Heart right ventricle (tissue), 16 donors: Measurements from ENCODE around the gene PODXL2. TPM values are rescaled to one million over a fixed set of nuclear protein-coding genes. Genes with fewer than 3 reads are reported as not detected.

ENCODE experiments used
- ATAC-seq, 8 donors: fragments of 200-7000 bp; cut with Tn5 transposase; one replicate each; pipeline ENCODE4 v1.9.1; 2020; ENCODE audit warnings: mild to moderate bottlenecking in 8 of 8, moderate library complexity in 8 of 8, moderate number of reproducible peaks in 1 of 8
- DNase-seq, 2 donors: peaks; one replicate each; pipeline ENCODE4 v3.0.0-alpha.2; 2020
- H3K27ac ChIP-seq, 10 donors: fragments of 200-600 bp; sonication (generic) in 2 of 10; one replicate each; pipeline versions ENCODE4 v1.5.0 to v1.8.0; 2020 to 2022; ENCODE audit warnings: mild to moderate bottlenecking in 3 of 10
- H3K27me3 ChIP-seq, 7 donors: fragments of 200-600 bp; one replicate each; pipeline ENCODE4 v1.8.0; 2021 to 2022; ENCODE audit warnings: mild to moderate bottlenecking in 2 of 7
- H3K36me3 ChIP-seq, 9 donors: fragments of 200-600 bp; sonication (generic) in 1 of 9; one replicate each; pipeline versions ENCODE4 v1.5.0 to v1.8.0; 2020 to 2022; ENCODE audit warnings: mild to moderate bottlenecking in 2 of 9
- H3K4me1 ChIP-seq, 9 donors: fragments of 200-600 bp; sonication (generic) in 1 of 9; one replicate each; pipeline versions ENCODE4 v1.5.0 to v1.8.0; 2020 to 2022; ENCODE audit warnings: mild to moderate bottlenecking in 4 of 9
- H3K4me3 ChIP-seq, 10 donors: fragments of 200-600 bp; sonication (generic) in 2 of 10; one replicate each; pipeline versions ENCODE4 v1.5.0 to v1.8.0; 2020 to 2022; ENCODE audit warnings: mild to moderate bottlenecking in 7 of 10, moderate library complexity in 2 of 10
- H3K9me3 ChIP-seq, 11 donors: fragments of 200-600 bp in 10 of 11; sonication (generic) in 2 of 11; one replicate each; pipeline versions ENCODE4 v1.5.0 to v1.8.0; 2013 to 2022; ENCODE audit warnings: mild to moderate bottlenecking in 2 of 11, control low read depth in 1 of 11, moderate library complexity in 1 of 11
- CTCF ChIP-seq, 9 donors: fragments of 200-600 bp; sonication (generic) in 2 of 9; IDR thresholded peaks; one replicate each; pipeline versions ENCODE4 v1.5.0 to v1.8.0; 2021 to 2022; ENCODE audit warnings: antibody characterized with exemption in 9 of 9, mild to moderate bottlenecking in 5 of 9, moderate library complexity in 1 of 9
- WGBS, 2 donors: extraction: QIAGEN DNeasy Blood & Tissue Kit; methylation state at CpG; one replicate each; pipeline ENCODE4 v1.1.7; 2013; ENCODE audit warnings: inconsistent platforms in 1 of 2; 5-methylcytosine and 5-hydroxymethylcytosine counted together
- intact Hi-C, 10 donors: fragments of 100-400 bp; cut with DNase I; formaldehyde crosslinking; loops; one replicate each; pipeline versions ENCODE4 v1.11.1 to v1.14.2; 2022
- polyA plus RNA-seq, 2 donors: library from polyadenylated mRNA; stranded (reverse); fragments of 200-250 nt; gene quantifications; one replicate each; pipeline ENCODE4 v1.2.3, GENCODE V29; 2013
- total RNA-seq, 10 donors: library from RNA; stranded (reverse); fragmentation: NEBNext Ultra II Directional in 3 of 10; extraction: Animal tissue kit (Norgen Biotek cat#: 25700) in 3 of 10; gene quantifications; one replicate each; pipeline versions ENCODE4 v1.2.1 to v1.2.4, GENCODE V29; 2021 to 2023
- donor health status: Arrhythmogenic right ventricular cardiomyopathy.
- donor health status: ischemic (EF 13 %, LVEDD 7.1; RV severe dilation, severe dysfunction).
- donor health status: healthy with polysubstance abuse.
- donor health status: DM: no; HTN: yes; CAD: no.
- donor health status: DM: no; HTN: no; CAD: no.
- donor health status: ischemic (EF 25% LVEDD 6.9; RV normal size, moderate dysfunction).
- donor health status: ischemic (EF 25% LVEDD 5.7; RV mildly dilated, moderate dysfunction).
- donor health status: healthy.
- donor health status: DM: yes; HTN: yes; CAD: no.
- donor health status: Ischemic cardiomyopathy.
- donor health status: ischemic (EF 35%, LVEDD 5.7; RV mildly dilated, moderate dysfunction).
- donor health status: nonischemic (EF 11% LVEDD 7.7; RV severe dilation, severe dysfunction).
- donor health status: DM: yes; HTN: yes; CAD: no.
- donor health status: PGD.
- donor health status: ischemic (EF 29% LVEDD 5.4; RV normal size, mild dysfunction).
- donor health status: nonischemic (EF 23%, LVEDD 6.1; RV moderate dilation, normal function).

Gene PODXL2
- total and polyA plus RNA-seq, 12 donors, result 0.42 to 4.0 (median 1.5) TPM

- intact Hi-C loops, result loop anchor here in 1 of 10 donors (5.0 kb wide), 1 partner anchor 156 kb away; no protein-coding TSS in a partner anchor
- Histone ChIP-seq H3K9me3 (no peaks in the 10 kb centered on the region), H3K27ac (peak overlapping the region; percentile 86 to 99 (median 93)), H3K36me3 (peaks cover 0 to 24% (median 5%) of the 10 kb centered on the region in 9 donors), H3K27me3 (no peaks in the 10 kb centered on the region), H3K4me1 (peaks cover 7 to 37% (median 29%) of the 10 kb centered on the region in 9 donors), H3K4me3 (peak overlapping the region; percentile 63 to 99 (median 85))
- TF ChIP-seq CTCF (IDR thresholded peaks at IDR 0.05), result no peak
- DNase-seq, result no peak
- 26 to 28% methylated on average over 44 of the region's 44 CpGs for WGBS, 2 donors
- peak; percentile 17 to 39 (median 33) for ATAC-seq
Observed at GRCh38 chr3:127671523-127672428, 42.8 kb downstream of the PODXL2 start.

- peak; percentile 82 to 95 (median 86) for ATAC-seq
- Histone ChIP-seq H3K4me1 (peaks cover 7 to 40% (median 29%) of the 10 kb centered on the region in 9 donors), H3K36me3 (peaks cover 0 to 33% (median 13%) of the 10 kb centered on the region in 9 donors), H3K9me3 (no peaks in the 10 kb centered on the region), H3K27ac (peak within 1 kb of the TSS; percentile 86 to 99 (median 93)), H3K4me3 (peak within 1 kb of the TSS; percentile 63 to 99 (median 85)), H3K27me3 (no peaks in the 10 kb centered on the region)
- no peak for TF ChIP-seq CTCF (IDR thresholded peaks at IDR 0.05)
- DNase-seq, result peak; percentile 82 to 89
- WGBS, 2 donors, result 0% methylated on average over 60 to 102 of the region's 102 CpGs
- intact Hi-C loops, result loop anchor here in 1 of 10 donors (5.0 kb wide), 1 partner anchor 155 kb away; no protein-coding TSS in a partner anchor
Observed at GRCh38 chr3:127672429-127673190, 43.6 kb downstream of the PODXL2 start, which contains the start of gene ABTB1. TSS of gene ABTB1 (plus strand) at chr3:127672952. CDS start at chr3:127673026, 74 bp downstream.

GRCh38 chr3:127673191-127674100 lies 44.5 kb downstream of the PODXL2 start:
- intact Hi-C loops, result loop anchor here in 1 of 10 donors (5.0 kb wide), 1 partner anchor 154 kb away; no protein-coding TSS in a partner anchor
- no peaks in the 10 kb centered on the region for H3K9me3 ChIP-seq
- peaks cover 7 to 44% (median 29%) of the 10 kb centered on the region in 9 donors for H3K4me1 ChIP-seq
- peak overlapping the region; percentile 63 to 99 (median 85) for H3K4me3 ChIP-seq
- ATAC-seq (peak; percentile 32 to 63 (median 52)), DNase-seq (peak in 1 of 2 donors; percentile 73)
- peaks cover 0 to 41% (median 17%) of the 10 kb centered on the region in 9 donors for H3K36me3 ChIP-seq
- 13 to 14% methylated on average over 50 to 51 of the region's 51 CpGs for WGBS, 2 donors
- H3K27me3 ChIP-seq, result no peaks in the 10 kb centered on the region
- no peak for TF ChIP-seq CTCF (IDR thresholded peaks at IDR 0.05)
- H3K27ac ChIP-seq, result peak overlapping the region; percentile 53 to 99 (median 93)
